NCI-H2196 treated with DMSO at 0.1 percent for 48 hours (cell line): ENCODE measurements around the gene OR2M4.
"Not testable (repeated sequence)": the region's sequence is repeated elsewhere in the genome, so short reads cannot be mapped to it uniquely, and the experiment has no call there.

ENCODE experiments used
- DNase-seq: peaks from one replicate; lab custom pipeline; 2025; ENCODE audit not compliant: unreplicated experiment; lab: John Stamatoyannopoulos, UW

Gene OR2M4, protein sequence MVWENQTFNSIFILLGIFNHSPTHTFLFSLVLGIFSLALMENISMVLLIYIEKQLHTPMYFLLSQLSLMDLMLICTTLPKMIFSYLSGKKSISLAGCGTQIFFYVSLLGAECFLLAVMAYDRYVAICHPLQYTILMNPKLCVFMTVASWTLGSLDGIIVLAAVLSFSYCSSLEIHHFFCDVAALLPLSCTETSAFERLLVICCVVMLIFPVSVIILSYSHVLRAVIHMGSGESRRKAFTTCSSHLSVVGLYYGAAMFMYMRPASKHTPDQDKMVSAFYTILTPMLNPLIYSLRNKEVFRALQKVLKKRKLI

GRCh38 chr1:248231117-248231516, at the start of gene OR2M4:
Gene OR2M4 (plus strand): TSS chr1:248231417. CDS start chr1:248238929, 7,512 bp downstream.
- no peak for DNase-seq

- no peak for DNase-seq
Observed at GRCh38 chr1:248183996-248184395, 47.2 kb upstream of the OR2M4 start.

- DNase-seq = no peak
Observed at GRCh38 chr1:248187363-248187762, 43.9 kb upstream of the OR2M4 start.

- DNase-seq = no peak
Observed at GRCh38 chr1:248189026-248189425, 42.2 kb upstream of the OR2M4 start.

- DNase-seq = no peak
Observed at GRCh38 chr1:248194117-248194516, 37.1 kb upstream of the OR2M4 start.

DNA sequence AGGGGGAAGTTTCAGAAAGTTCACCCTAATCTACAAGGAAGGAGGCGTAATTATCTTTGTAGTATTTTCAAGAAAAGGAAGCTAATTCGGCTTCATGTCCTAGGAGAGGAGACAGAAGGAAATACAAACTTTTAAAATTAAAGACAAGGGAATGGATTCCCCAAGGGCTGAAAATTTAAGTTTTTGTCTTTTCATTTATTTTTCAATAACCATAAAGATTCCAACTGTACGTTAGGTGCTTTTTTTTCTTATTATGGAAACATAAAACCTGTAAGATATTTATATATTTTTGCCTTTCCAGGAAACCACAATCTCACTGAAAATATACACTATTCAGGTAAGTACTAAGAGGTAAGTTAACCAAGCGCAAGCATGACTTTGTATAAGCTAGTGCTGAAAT, 34.3 kb upstream of the OR2M4 start, which contains the start of gene OR2M3:
OR2M3 (plus strand) TSS at position 301 of the 400 bp plus-strand sequence. CDS start 5,803 bp downstream, outside the sequence.
- no peak for DNase-seq

DNA sequence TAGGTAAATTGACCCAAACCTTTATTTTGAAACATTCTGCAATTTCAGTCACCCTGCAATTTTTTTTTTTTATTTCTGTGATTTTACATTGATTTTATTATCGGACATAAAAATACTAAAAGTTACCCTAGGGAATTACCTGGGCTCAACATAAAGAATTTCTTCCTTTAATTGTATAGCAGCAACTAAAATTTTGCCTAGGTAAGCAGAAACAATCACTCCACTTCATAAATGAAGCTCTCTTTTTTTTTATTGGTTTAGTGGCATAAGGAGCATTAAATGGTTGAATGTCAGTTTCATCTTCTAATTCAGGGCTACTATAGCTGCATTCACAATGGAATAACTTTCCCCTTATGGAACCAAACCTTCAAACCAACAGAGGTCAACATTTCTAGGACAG, 15.3 kb upstream of the OR2M4 start:
- no peak for DNase-seq

GRCh38 chr1:248225537-248225936, 5.7 kb upstream of the OR2M4 start:
- DNase-seq = no peak

DNA sequence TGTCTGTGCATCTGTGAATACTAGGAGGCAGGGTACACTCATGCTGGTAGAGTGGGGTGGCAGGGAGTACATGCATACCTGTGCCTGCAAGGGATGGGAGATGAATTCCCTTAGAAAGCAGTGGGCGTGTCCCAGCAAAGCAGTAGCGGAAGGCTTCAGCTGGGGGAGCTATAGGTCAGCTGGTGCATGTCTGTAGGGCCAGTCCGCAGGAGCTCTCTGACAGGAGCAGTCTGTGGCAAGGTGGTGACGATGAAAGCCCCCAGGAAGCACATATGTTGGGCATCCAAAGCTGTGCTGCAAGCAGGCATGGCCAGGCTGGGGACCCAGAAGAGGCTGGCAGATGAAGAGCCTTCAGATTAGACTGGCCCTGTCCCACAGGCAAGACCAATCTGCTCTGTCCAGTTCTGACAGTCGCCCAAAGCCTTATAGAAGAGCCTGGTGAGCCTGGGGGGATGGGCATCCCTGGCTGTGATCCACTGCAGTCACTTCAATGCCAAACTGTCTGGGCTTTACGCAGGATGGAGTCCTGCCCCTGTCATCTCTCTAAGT, 1.8 kb upstream of the OR2M4 start:
- DNase-seq = no peak

DNA sequence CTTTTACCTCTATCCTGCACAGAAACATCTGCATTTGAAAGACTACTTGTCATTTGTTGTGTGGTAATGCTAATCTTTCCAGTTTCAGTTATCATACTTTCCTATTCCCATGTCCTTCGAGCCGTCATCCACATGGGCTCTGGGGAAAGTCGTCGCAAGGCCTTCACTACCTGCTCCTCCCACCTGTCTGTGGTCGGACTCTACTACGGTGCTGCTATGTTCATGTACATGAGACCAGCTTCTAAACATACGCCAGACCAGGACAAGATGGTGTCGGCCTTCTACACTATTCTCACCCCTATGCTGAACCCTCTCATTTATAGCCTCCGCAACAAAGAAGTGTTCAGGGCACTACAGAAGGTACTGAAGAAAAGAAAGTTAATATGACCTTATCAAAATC, 8.3 kb downstream of the OR2M4 start:
- DNase-seq = no peak

DNA sequence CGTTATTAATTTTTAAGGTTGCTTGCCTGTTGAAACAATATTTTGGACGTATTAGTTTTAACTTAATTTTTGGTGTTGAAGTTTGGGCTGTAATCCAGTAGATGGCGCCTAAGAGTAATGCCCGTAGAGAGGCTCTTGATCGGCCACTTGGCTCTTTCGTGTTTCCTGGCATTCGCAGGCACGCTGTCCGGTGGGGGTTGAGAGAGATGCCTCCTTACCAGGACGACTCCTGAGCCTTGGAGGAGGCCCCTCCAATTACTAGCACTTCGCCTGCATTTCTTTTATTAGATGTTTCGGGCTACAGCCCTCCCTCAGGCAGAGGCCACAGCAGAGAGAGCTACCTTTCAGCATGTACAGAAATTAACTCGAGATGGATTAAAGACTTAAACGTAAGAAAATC, 12.0 kb downstream of the OR2M4 start:
- DNase-seq = no peak

- DNase-seq = not testable (repeated sequence)
Observed at GRCh38 chr1:248259309-248259708, 28.1 kb downstream of the OR2M4 start.

DNA sequence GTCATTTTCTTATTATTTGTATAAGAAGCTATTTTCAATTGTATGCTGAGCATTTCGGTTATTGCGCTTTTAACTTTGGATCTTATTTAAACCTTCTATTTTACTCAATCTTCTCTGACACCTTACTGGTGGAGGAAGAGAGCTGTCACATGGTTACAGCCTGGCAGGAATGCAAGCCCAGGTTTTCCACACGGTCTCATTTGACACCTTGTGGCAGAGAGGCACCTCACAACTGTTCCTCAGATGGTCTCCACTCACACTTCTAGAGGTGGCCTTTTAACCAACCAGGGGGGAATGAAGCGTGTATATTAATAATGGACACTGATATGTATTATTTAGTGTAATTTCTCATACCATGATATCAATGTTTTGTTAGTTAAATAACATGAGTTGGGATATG, 37.0 kb downstream of the OR2M4 start:
- DNase-seq = no peak

- not testable (repeated sequence) for DNase-seq
Observed at GRCh38 chr1:248273225-248273624, 42.0 kb downstream of the OR2M4 start.

DNA sequence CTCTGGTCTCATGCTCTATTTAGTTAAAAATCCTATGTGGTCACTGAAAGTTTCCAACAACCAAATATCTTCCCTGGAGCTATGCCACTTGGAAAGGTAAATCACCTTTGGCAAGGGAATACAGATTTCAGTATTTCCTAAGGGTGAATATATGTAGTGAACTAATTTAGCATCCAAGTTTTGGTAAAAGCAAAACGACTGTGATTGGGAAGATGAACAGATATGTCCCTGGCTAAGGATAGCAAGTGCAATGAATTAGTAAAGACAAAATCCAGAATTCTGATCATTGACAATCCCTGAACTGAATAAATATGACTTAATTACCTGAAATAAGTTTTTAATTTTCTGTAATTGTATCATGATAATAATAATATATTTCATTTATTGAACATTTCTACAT, 46.7 kb downstream of the OR2M4 start, which contains the start of gene OR2T33:
OR2T33 (minus strand) TSS at position 101 of the 400 bp plus-strand sequence. CDS start 4,162 bp downstream, outside the sequence.
- DNase-seq = no peak

- no peak for DNase-seq
Observed at GRCh38 chr1:248288391-248288790, 57.2 kb downstream of the OR2M4 start.
